ENCODE data around the gene PPP1R2. TPM values are rescaled to one million over a fixed set of nuclear protein-coding genes. Genes with fewer than 3 reads are reported as not detected.

PPP1R2 gene
- total RNA-seq, 1 experiment from 2014 or later: 248 TPM

GRCh38 chr3:195550723-195551122, 7.6 kb upstream of the PPP1R2 start:
- Histone ChIP-seq H3K36me3 (ENCODE audit: insufficient read depth, low read length) (no peaks in the 10 kb centered on the region), H3K27ac (ENCODE audit: low read length) (no peak overlapping the region), H3K4me3 (ENCODE audit: low read length) (no peak overlapping the region), H2AFZ (ENCODE audit: low read length) (no peak overlapping the region), H4K20me1 (ENCODE audit: insufficient read depth, low read depth, low read length) (no peaks in the 10 kb centered on the region), H3K79me2 (ENCODE audit: low read length) (no peaks in the 10 kb centered on the region), H3K9me2 (replicated peaks; ENCODE audit: insufficient read depth, low read length) (no peaks in the 10 kb centered on the region), H3K9me3 (ENCODE audit: low read length) (no peaks in the 10 kb centered on the region), H3K27me3 (ENCODE audit: low read length) (no peaks in the 10 kb centered on the region), H3K4me1 (ENCODE audit: low read length) (peaks cover 4% of the 10 kb centered on the region; the same call in 1 of the 2 replicates), H3K9ac (ENCODE audit: low read length) (no peak overlapping the region), H3K4me2 (ENCODE audit: low read depth, low read length, poor library complexity, severe bottlenecking) (no peak overlapping the region)
- DNase-seq: no peak

- H2AFZ ChIP-seq (ENCODE audit: low read length): 0 out of 2 replicates have a peak overlapping the region, but pooled peaks have one; percentile 10
- H3K4me2 ChIP-seq (ENCODE audit: low read depth, low read length, poor library complexity, severe bottlenecking): no peak overlapping the region
- no peaks in the 10 kb centered on the region for H3K27me3 ChIP-seq (ENCODE audit: low read length)
- no peaks in the 10 kb centered on the region for H3K36me3 ChIP-seq (ENCODE audit: insufficient read depth, low read length)
- H3K79me2 ChIP-seq (ENCODE audit: low read length): no peaks in the 10 kb centered on the region
- H3K9me3 ChIP-seq (ENCODE audit: low read length): no peaks in the 10 kb centered on the region
- no peaks in the 10 kb centered on the region for H3K9me2 ChIP-seq (replicated peaks; ENCODE audit: insufficient read depth, low read length)
- no peak overlapping the region for H3K27ac ChIP-seq (ENCODE audit: low read length)
- H3K4me3 ChIP-seq (ENCODE audit: low read length): no peak overlapping the region
- no peaks in the 10 kb centered on the region for H4K20me1 ChIP-seq (ENCODE audit: insufficient read depth, low read depth, low read length)
- DNase-seq: no peak
- H3K9ac ChIP-seq (ENCODE audit: low read length): no peak overlapping the region
- H3K4me1 ChIP-seq (ENCODE audit: low read length): no peaks in the 10 kb centered on the region
These were observed 6.9 kb upstream of the PPP1R2 start for GRCh38 chr3:195549931-195550519.

GRCh38 chr3:195548987-195549386, 5.9 kb upstream of the PPP1R2 start:
- no peak overlapping the region for H3K4me2 ChIP-seq (ENCODE audit: low read depth, low read length, poor library complexity, severe bottlenecking)
- H3K4me1 ChIP-seq (ENCODE audit: low read length): no peaks in the 10 kb centered on the region
- no peaks in the 10 kb centered on the region for H4K20me1 ChIP-seq (ENCODE audit: insufficient read depth, low read depth, low read length)
- no peaks in the 10 kb centered on the region for H3K79me2 ChIP-seq (ENCODE audit: low read length)
- H3K36me3 ChIP-seq (ENCODE audit: insufficient read depth, low read length): no peaks in the 10 kb centered on the region
- no peak overlapping the region for H3K27ac ChIP-seq (ENCODE audit: low read length)
- no peak overlapping the region for H2AFZ ChIP-seq (ENCODE audit: low read length)
- no peak overlapping the region for H3K9ac ChIP-seq (ENCODE audit: low read length)
- no peak overlapping the region for H3K4me3 ChIP-seq (ENCODE audit: low read length)
- no peaks in the 10 kb centered on the region for H3K9me2 ChIP-seq (replicated peaks; ENCODE audit: insufficient read depth, low read length)
- H3K27me3 ChIP-seq (ENCODE audit: low read length): no peaks in the 10 kb centered on the region
- DNase-seq: no peak
- no peaks in the 10 kb centered on the region for H3K9me3 ChIP-seq (ENCODE audit: low read length)

- Histone ChIP-seq H3K4me2 (ENCODE audit: low read depth, low read length, poor library complexity, severe bottlenecking) (no peak overlapping the region), H3K36me3 (ENCODE audit: insufficient read depth, low read length) (no peaks in the 10 kb centered on the region), H2AFZ (ENCODE audit: low read length) (no peak overlapping the region), H3K79me2 (ENCODE audit: low read length) (no peaks in the 10 kb centered on the region), H3K4me1 (ENCODE audit: low read length) (peaks cover 3% of the 10 kb centered on the region), H3K9me2 (replicated peaks; ENCODE audit: insufficient read depth, low read length) (no peaks in the 10 kb centered on the region), H3K9ac (ENCODE audit: low read length) (no peak overlapping the region), H4K20me1 (ENCODE audit: insufficient read depth, low read depth, low read length) (no peaks in the 10 kb centered on the region), H3K4me3 (ENCODE audit: low read length) (no peak overlapping the region), H3K27ac (ENCODE audit: low read length) (no peak overlapping the region), H3K9me3 (ENCODE audit: low read length) (no peaks in the 10 kb centered on the region), H3K27me3 (ENCODE audit: low read length) (no peaks in the 10 kb centered on the region)
- DNase-seq: no peak
These were observed 5.4 kb upstream of the PPP1R2 start for GRCh38 chr3:195548501-195548900.

- no peak overlapping the region for H3K9ac ChIP-seq (ENCODE audit: low read length)
These were observed 4.9 kb upstream of the PPP1R2 start for GRCh38 chr3:195548006-195548405.

GRCh38 chr3:195546130-195546560, 3.0 kb upstream of the PPP1R2 start:
- Histone ChIP-seq H3K4me1 (ENCODE audit: low read length) (peaks cover 12% of the 10 kb centered on the region), H3K27me3 (ENCODE audit: low read length) (no peaks in the 10 kb centered on the region), H3K4me2 (ENCODE audit: low read depth, low read length, poor library complexity, severe bottlenecking) (no peak overlapping the region)

More at GRCh38 chr3:195548006-195548405, 4.9 kb upstream of the PPP1R2 start:
- Histone ChIP-seq H2AFZ (ENCODE audit: low read length) (no peak overlapping the region), H3K36me3 (ENCODE audit: insufficient read depth, low read length) (no peaks in the 10 kb centered on the region), H3K4me3 (ENCODE audit: low read length) (no peak overlapping the region), H3K4me1 (ENCODE audit: low read length) (peaks cover 5% of the 10 kb centered on the region), H3K9me2 (replicated peaks; ENCODE audit: insufficient read depth, low read length) (no peaks in the 10 kb centered on the region), H4K20me1 (ENCODE audit: insufficient read depth, low read depth, low read length) (no peaks in the 10 kb centered on the region), H3K9me3 (ENCODE audit: low read length) (no peaks in the 10 kb centered on the region), H3K27me3 (ENCODE audit: low read length) (no peaks in the 10 kb centered on the region), H3K79me2 (ENCODE audit: low read length) (peaks cover under 1% of the 10 kb centered on the region), H3K4me2 (ENCODE audit: low read depth, low read length, poor library complexity, severe bottlenecking) (no peak overlapping the region), H3K27ac (ENCODE audit: low read length) (no peak overlapping the region)
- DNase-seq: no peak

GRCh38 chr3:195544634-195545033, 1.5 kb upstream of the PPP1R2 start:
- no peaks in the 10 kb centered on the region for H3K27me3 ChIP-seq (ENCODE audit: low read length)
- DNase-seq: no peak
- peaks cover 21% of the 10 kb centered on the region; the same call in 1 of the 2 replicates for H4K20me1 ChIP-seq (ENCODE audit: insufficient read depth, low read depth, low read length)
- H3K4me1 ChIP-seq (ENCODE audit: low read length): peaks cover 27% of the 10 kb centered on the region
- no peak overlapping the region for H3K4me3 ChIP-seq (ENCODE audit: low read length)
- H3K4me2 ChIP-seq (ENCODE audit: low read depth, low read length, poor library complexity, severe bottlenecking): no peak overlapping the region
- no peaks in the 10 kb centered on the region for H3K9me3 ChIP-seq (ENCODE audit: low read length)
- no peak overlapping the region for H3K27ac ChIP-seq (ENCODE audit: low read length)
- H2AFZ ChIP-seq (ENCODE audit: low read length): no peak overlapping the region
- peaks cover 35% of the 10 kb centered on the region for H3K79me2 ChIP-seq (ENCODE audit: low read length)
- H3K9me2 ChIP-seq (replicated peaks; ENCODE audit: insufficient read depth, low read length): no peaks in the 10 kb centered on the region
- H3K36me3 ChIP-seq (ENCODE audit: insufficient read depth, low read length): no peaks in the 10 kb centered on the region
- no peak overlapping the region for H3K9ac ChIP-seq (ENCODE audit: low read length)

More at GRCh38 chr3:195546130-195546560, 3.0 kb upstream of the PPP1R2 start:
- H3K9me2 ChIP-seq (replicated peaks; ENCODE audit: insufficient read depth, low read length): no peaks in the 10 kb centered on the region
- no peak overlapping the region for H2AFZ ChIP-seq (ENCODE audit: low read length)
- no peaks in the 10 kb centered on the region for H3K36me3 ChIP-seq (ENCODE audit: insufficient read depth, low read length)
- H3K4me3 ChIP-seq (ENCODE audit: low read length): no peak overlapping the region
- H3K9ac ChIP-seq (ENCODE audit: low read length): no peak overlapping the region
- peaks cover 12% of the 10 kb centered on the region; the same call in 1 of the 2 replicates for H4K20me1 ChIP-seq (ENCODE audit: insufficient read depth, low read depth, low read length)
- H3K27ac ChIP-seq (ENCODE audit: low read length): no peak overlapping the region
- no peak for DNase-seq
- peaks cover 19% of the 10 kb centered on the region for H3K79me2 ChIP-seq (ENCODE audit: low read length)
- H3K9me3 ChIP-seq (ENCODE audit: low read length): no peaks in the 10 kb centered on the region

- Histone ChIP-seq H3K27me3 (ENCODE audit: low read length) (no peaks in the 10 kb centered on the region), H2AFZ (ENCODE audit: low read length) (no peak overlapping the region), H3K4me3 (ENCODE audit: low read length) (no peak overlapping the region), H3K36me3 (ENCODE audit: insufficient read depth, low read length) (no peaks in the 10 kb centered on the region), H3K4me1 (ENCODE audit: low read length) (peaks cover 31% of the 10 kb centered on the region), H3K9me2 (replicated peaks; ENCODE audit: insufficient read depth, low read length) (no peaks in the 10 kb centered on the region), H3K9me3 (ENCODE audit: low read length) (no peaks in the 10 kb centered on the region), H4K20me1 (ENCODE audit: insufficient read depth, low read depth, low read length) (peaks cover 26% of the 10 kb centered on the region; the same call in 1 of the 2 replicates), H3K79me2 (ENCODE audit: low read length) (peaks cover 39% of the 10 kb centered on the region), H3K4me2 (ENCODE audit: low read depth, low read length, poor library complexity, severe bottlenecking) (no peak overlapping the region), H3K27ac (ENCODE audit: low read length) (no peak overlapping the region), H3K9ac (ENCODE audit: low read length) (no peak overlapping the region)
- DNase-seq: no peak
These were observed 1.1 kb upstream of the PPP1R2 start for GRCh38 chr3:195544230-195544536.

Data from Karpas-422 (cell line).